ENCODE measurements around the gene NMB. TPM values are rescaled to one million over a fixed set of nuclear protein-coding genes. Genes with fewer than 3 reads are reported as not detected.

The NMB gene
- total RNA-seq, 2 donors from 2014 or later = 6.2 to 16.6 TPM

DNA sequence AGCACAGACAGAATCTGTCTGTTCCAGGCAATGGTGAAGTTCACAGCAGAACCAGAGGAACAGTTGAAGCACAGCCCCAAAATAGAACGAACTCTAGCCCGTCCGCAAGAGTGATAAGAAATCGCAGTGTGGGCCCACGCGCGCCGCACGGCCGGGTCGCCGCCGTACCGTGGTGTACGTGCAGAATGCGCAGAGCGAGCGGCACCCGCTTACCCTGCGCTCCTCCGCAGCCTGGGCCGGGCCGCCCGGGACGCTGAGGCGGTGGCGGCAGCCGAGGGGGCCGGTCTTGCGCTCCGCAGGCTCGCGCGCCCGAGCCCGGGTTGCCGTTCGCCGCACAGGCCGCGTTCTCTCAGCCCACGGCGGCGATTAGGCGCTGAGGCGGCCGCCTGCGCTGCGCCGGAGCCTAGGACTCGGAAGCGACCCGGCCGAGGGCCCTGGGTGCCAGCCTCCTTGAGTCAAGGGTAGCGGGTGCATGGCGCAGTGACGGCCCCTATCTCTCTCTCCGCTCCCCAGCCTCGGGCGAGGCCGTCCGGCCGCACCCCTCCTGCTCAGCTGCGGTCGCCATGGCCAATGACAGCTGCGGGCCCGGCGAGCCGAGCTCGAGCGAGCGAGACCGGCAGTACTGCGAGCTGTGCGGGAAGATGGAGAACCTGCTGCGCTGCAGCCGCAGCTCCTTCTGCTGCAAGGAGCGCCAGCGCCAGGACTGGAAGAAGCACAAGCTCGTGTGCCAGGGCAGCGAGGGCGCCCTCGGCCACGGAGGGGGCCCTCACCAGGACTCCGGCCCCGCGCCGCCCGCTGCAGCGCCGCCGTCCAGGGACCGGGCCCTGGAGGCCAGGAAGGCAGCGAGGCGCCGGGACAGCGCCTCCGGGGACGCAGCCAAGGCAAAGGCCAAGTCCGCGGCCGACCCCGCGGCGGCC is 24.4 kb downstream of the NMB start:
- peak overlapping the region; percentile 94 to 95 for H3K27ac ChIP-seq
- H3K9me3 ChIP-seq = no peaks in the 10 kb centered on the region
- TF ChIP-seq POLR2A (IDR thresholded peaks at IDR 0.05) (no peak), CTCF (IDR thresholded peaks at IDR 0.05) (no peak), POLR2AphosphoS5 (IDR thresholded peaks at IDR 0.05) (no peak)
- peak; percentile 55 for DNase-seq (ENCODE audit: low spot score)
- intact Hi-C loops (cut with DNase I) = loop anchor here (5.0 kb wide), 1 partner anchor 36 kb away; no protein-coding TSS in a partner anchor
- H3K4me3 ChIP-seq = peak overlapping the region; percentile 55 to 56
- WGBS = under 1% methylated on average over 88 of the region's 105 CpGs
- H3K4me1 ChIP-seq (replicated peaks) = peaks cover 11% of the 10 kb centered on the region
- H3K27me3 ChIP-seq (replicated peaks; ENCODE audit: insufficient read depth) = no peaks in the 10 kb centered on the region
- no peaks in the 10 kb centered on the region for H3K36me3 ChIP-seq

GRCh38 chr15:84631706-84632272 is 26.2 kb downstream of the NMB start:
- H3K4me3 ChIP-seq = peak overlapping the region; percentile 42 to 53
- WGBS = 51% methylated on average over 7 of the region's 7 CpGs
- no peaks in the 10 kb centered on the region for H3K9me3 ChIP-seq
- no peak for DNase-seq (ENCODE audit: low spot score)
- H3K4me1 ChIP-seq (replicated peaks) = peaks cover 11% of the 10 kb centered on the region
- intact Hi-C loops (cut with DNase I) = loop anchor here (5.0 kb wide), 1 partner anchor 34 kb away; no protein-coding TSS in a partner anchor
- H3K27ac ChIP-seq = peak overlapping the region; percentile 73 to 94
- TF ChIP-seq POLR2AphosphoS5 (IDR thresholded peaks at IDR 0.05) (no peak), CTCF (IDR thresholded peaks at IDR 0.05) (no peak), POLR2A (IDR thresholded peaks at IDR 0.05) (no peak)
- no peaks in the 10 kb centered on the region for H3K27me3 ChIP-seq (replicated peaks; ENCODE audit: insufficient read depth)
- H3K36me3 ChIP-seq = no peaks in the 10 kb centered on the region

DNA sequence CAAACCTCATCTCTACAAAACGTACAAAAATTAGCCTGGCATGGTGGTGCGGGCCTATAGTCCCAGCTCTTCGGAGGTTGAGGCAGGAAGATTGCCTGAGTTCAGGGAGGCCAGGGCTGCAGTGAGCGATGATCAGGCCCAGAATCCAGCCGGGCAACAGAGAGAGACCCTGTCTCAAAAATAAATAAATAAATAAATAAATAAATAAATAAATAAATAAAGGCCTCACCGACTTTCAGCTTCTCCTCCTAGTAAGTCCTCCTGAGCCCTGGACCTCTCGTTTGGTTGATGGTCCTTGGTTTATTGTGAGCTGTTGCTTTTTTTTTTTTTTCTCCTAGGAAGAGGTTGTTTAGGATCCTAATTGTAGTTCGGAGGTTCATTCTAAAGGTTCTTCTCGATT is 29.0 kb downstream of the NMB start:
- 90% methylated on average over 9 of the region's 9 CpGs for WGBS
- TF ChIP-seq POLR2AphosphoS5 (IDR thresholded peaks at IDR 0.05) (no peak), CTCF (IDR thresholded peaks at IDR 0.05) (no peak), POLR2A (IDR thresholded peaks at IDR 0.05) (no peak)
- intact Hi-C loops (cut with DNase I) = no loop called here
- H3K27ac ChIP-seq = no peak overlapping the region
- no peak for DNase-seq (ENCODE audit: low spot score)
- H3K27me3 ChIP-seq (replicated peaks; ENCODE audit: insufficient read depth) = no peaks in the 10 kb centered on the region
- no peak overlapping the region for H3K4me3 ChIP-seq
- no peaks in the 10 kb centered on the region for H3K36me3 ChIP-seq
- no peaks in the 10 kb centered on the region for H3K9me3 ChIP-seq
- peaks cover 11% of the 10 kb centered on the region for H3K4me1 ChIP-seq (replicated peaks)

- no peak for DNase-seq (ENCODE audit: low spot score)
- H3K9me3 ChIP-seq = no peaks in the 10 kb centered on the region
- TF ChIP-seq CTCF (IDR thresholded peaks at IDR 0.05) = no peak
- TF ChIP-seq POLR2A (IDR thresholded peaks at IDR 0.05) = no peak
- no peak for TF ChIP-seq POLR2AphosphoS5 (IDR thresholded peaks at IDR 0.05)
- WGBS = 89% methylated on average over 2 of the region's 2 CpGs
- intact Hi-C loops (cut with DNase I) = no loop called here
- H3K4me3 ChIP-seq = no peak overlapping the region
- H3K27ac ChIP-seq = no peak overlapping the region
- no peaks in the 10 kb centered on the region for H3K4me1 ChIP-seq (replicated peaks)
- H3K36me3 ChIP-seq = peaks cover 0 to 14% of the 10 kb centered on the region in 2 donors
- H3K27me3 ChIP-seq (replicated peaks; ENCODE audit: insufficient read depth) = no peaks in the 10 kb centered on the region
Measured at GRCh38 chr15:84625123-84625522, 32.9 kb downstream of the NMB start.
